WERI-Rb-1 (cell line): ENCODE measurements around the gene GSTO1.

Source experiments
- DNase-seq: peaks from one replicate; pipeline ENCODE4 v3.0.0-alpha.2; 2020
- H3K27ac ChIP-seq: fragments of 250-450 bp; sonication (Bioruptor Pico); 2 replicates; pipeline ENCODE4 v1.5.1; 2020; ENCODE audit warnings: mild to moderate bottlenecking, moderate library complexity
- H3K27me3 ChIP-seq: fragments of 250-450 bp; sonication (Bioruptor Pico); 2 replicates; pipeline ENCODE4 v1.5.1; 2021; ENCODE audit warnings: mild to moderate bottlenecking, low read depth, moderate library complexity; ENCODE audit not compliant: insufficient read depth, severe bottlenecking
- H3K36me3 ChIP-seq: fragments of 250-450 bp; sonication (Bioruptor Pico); 2 replicates; pipeline ENCODE4 v1.5.1; 2020; ENCODE audit warnings: mild to moderate bottlenecking, moderate library complexity
- H3K4me3 ChIP-seq: 2 replicates; pipeline ENCODE4 v1.5.1; 2011; ENCODE audit warnings: low read depth, mild to moderate bottlenecking, control low read depth, low read length
- H3K9me3 ChIP-seq: fragments of 250-450 bp; sonication (Bioruptor Pico); 2 replicates; pipeline ENCODE4 v1.5.1; 2021; ENCODE audit warnings: mild to moderate bottlenecking, moderate library complexity; ENCODE audit not compliant: severe bottlenecking
- TF ChIP-seq, protein P1 (sequence below): IDR thresholded peaks from 2 replicates; pipeline ENCODE4 v1.5.1; 2011; ENCODE audit warnings: low read depth, mild to moderate bottlenecking, control low read depth, inconsistent platforms, low read length

GSTO1 gene

DNA sequence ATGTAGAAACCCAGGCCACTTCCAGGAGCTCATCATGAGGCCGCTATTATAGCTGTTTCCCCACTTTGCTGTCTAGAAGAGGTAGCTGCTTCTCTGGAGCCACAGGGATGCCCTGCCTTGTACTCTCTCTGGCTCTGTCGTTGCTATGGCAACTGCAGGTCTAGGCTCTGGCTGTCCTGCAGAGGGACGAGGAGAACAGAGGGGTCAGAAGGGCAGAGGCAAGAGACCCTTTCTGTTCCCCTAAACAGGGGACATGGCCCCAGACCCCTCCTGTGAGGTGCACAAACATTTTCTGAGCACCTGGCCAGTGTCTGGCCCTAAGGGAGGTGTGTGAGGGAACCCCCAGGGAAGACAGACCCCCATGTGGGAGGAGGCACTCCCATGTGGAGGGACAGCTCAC lies 52.2 kb downstream of the GSTO1 start:
- no peak for DNase-seq
- no peaks in the 10 kb centered on the region for H3K9me3 ChIP-seq
- no peaks in the 10 kb centered on the region for H3K36me3 ChIP-seq
- no peak overlapping the region for H3K27ac ChIP-seq
- TF ChIP-seq, protein P1, sequence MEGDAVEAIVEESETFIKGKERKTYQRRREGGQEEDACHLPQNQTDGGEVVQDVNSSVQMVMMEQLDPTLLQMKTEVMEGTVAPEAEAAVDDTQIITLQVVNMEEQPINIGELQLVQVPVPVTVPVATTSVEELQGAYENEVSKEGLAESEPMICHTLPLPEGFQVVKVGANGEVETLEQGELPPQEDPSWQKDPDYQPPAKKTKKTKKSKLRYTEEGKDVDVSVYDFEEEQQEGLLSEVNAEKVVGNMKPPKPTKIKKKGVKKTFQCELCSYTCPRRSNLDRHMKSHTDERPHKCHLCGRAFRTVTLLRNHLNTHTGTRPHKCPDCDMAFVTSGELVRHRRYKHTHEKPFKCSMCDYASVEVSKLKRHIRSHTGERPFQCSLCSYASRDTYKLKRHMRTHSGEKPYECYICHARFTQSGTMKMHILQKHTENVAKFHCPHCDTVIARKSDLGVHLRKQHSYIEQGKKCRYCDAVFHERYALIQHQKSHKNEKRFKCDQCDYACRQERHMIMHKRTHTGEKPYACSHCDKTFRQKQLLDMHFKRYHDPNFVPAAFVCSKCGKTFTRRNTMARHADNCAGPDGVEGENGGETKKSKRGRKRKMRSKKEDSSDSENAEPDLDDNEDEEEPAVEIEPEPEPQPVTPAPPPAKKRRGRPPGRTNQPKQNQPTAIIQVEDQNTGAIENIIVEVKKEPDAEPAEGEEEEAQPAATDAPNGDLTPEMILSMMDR = no peak
- H3K4me3 ChIP-seq = no peak overlapping the region
- H3K27me3 ChIP-seq = no peaks in the 10 kb centered on the region

DNA sequence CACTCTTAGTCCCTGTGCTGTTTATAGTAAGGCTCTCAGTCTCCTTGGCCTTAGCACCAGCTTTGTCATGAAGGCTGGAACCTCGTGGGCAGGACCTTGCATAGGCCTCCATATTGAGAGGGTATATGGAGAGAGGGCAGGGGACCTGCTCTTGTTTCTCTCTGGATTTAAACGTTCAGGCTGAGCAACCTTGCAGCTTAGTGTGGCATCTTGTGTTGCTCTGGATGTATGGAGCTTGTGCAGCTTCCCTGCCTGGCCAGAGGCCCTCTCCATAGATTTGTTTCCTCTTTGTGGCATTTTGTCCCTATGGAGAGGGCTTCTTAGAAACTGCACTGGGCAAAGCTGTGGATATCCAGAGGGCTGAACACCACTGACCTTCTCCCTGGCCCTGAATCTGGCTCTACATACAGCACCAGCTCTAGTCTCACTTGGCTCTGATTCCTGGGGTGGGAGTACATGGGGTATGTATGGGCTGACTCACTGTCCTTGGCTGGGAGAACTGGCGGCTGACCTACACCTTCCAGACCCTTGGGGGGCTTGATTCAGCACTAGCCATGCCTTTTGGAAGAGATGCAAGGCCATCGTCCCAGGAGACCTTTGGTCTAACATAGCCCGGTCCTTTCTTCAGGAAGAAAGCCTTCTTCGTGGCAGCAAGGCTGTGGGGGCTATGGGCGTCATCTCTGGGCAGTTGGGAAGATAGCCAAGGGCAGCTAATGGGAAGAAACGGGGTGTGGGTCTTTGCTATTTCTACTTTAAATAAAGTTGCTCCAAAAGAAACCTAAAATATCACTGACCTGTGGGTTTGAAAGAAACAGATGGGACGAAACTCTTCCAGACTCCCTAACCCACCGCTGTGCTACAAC lies 53.1 kb downstream of the GSTO1 start:
- H3K36me3 ChIP-seq = peaks cover 2% of the 10 kb centered on the region; the same call in 1 of the 2 replicates
- H3K9me3 ChIP-seq = no peaks in the 10 kb centered on the region
- no peak overlapping the region for H3K4me3 ChIP-seq
- DNase-seq = no peak
- TF ChIP-seq, protein P1 = no peak
- H3K27ac ChIP-seq = no peak overlapping the region
- no peaks in the 10 kb centered on the region for H3K27me3 ChIP-seq

DNA sequence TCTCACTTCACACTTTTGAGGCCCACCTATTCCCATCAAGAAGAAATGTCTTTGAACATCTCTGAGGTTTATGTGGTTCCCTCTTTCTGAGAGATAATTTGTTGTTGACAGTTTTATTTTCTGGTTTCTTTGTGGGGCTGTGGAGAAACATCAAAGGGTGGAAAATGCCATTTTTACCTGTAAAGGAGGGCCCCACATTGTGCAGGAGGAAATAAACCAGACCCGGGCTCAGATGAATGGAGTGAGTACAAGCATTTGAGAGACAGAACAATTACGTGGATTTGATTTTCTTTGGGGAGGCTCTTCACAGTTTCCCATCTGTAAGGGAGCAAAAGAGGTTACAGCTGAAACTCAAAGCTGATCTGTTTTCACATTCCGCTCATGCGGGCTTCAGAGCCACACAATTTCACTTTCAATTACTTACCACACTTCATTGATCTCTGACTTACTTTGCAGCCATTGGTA lies 53.8 kb downstream of the GSTO1 start:
- Histone ChIP-seq H3K27me3 (no peaks in the 10 kb centered on the region), H3K9me3 (no peaks in the 10 kb centered on the region), H3K36me3 (peaks cover 6% of the 10 kb centered on the region), H3K4me3 (no peak overlapping the region), H3K27ac (no peak overlapping the region)
- no peak for DNase-seq
- TF ChIP-seq, protein P1 = no peak

DNA sequence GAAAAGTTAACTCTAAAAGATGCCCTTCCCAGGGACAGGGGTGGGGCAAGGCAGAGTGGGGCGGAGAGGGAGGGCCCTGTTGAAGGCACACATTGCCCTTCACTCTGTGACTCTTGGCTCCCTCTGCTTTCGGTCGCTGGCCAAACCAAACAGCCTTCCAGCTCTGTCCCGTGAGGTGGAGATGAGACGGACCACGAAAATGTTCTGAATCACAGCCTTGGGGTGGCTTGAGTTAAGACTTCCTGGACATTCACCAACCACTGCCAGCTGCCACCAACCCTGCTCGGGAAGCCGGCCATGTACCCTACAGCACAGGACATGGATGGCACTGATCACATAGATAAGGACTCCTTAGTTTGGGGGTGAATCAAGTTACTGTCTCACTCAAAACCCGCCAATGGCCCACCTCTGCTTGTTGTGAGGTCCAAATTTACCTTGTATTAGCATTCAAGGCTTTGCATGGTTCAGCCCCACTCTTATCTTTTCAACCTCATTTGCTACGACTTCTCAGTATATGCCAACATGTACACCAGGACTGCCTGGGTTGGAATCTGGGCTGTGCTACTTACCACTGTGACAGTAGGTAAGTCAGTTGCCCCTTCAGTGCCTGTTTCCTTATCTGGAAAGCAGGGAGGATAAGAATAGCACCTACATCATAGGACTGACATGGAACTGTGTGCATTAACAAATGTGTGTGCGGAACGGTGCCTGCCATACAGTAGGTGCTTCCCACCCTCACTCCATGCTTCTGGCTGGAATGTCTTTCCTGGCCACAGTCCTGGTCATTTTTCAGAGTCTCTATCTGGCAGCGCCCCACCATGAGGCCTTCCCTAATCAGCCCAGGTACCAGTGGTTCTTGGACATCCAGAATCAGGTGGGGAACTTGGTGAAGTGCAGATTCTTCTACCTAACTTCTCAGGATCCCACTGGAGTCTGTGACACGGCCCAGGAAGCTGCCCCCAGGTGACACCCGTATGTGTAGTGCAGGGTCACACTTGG lies 55.6 kb downstream of the GSTO1 start:
- Histone ChIP-seq H3K4me3 (no peak overlapping the region), H3K36me3 (peaks cover 21% of the 10 kb centered on the region), H3K27ac (no peak overlapping the region), H3K9me3 (no peaks in the 10 kb centered on the region), H3K27me3 (no peaks in the 10 kb centered on the region)
- DNase-seq = no peak
- TF ChIP-seq, protein P1 = no peak

DNA sequence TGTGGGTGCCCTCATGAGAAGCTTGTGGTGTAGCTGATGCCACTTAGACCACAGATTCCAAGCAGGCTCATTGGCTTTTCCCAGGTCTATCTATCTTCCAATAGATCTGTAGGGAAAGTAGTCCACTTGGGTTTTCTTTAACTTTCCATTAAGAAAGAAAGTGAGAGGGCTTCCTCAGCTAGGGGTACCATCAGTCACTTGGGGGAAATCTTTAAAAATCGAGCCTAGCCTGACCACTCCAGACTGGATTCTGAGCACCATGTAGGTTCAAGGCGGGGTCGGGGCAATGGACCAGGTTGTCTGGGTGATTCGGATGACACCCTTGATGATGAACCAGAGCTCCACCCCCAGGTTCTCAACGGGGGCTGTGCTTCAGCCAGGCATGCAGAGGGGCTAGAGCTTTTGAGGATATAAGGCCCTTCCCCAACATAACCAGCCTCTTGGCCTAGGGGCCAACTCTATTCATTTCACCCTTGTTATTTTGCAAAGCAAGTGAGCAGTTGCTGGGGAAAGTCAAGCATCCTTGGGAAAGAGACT lies 56.6 kb downstream of the GSTO1 start:
- DNase-seq = no peak
- H3K27me3 ChIP-seq = no peaks in the 10 kb centered on the region
- TF ChIP-seq, protein P1 = no peak
- H3K9me3 ChIP-seq = no peaks in the 10 kb centered on the region
- H3K27ac ChIP-seq = no peak overlapping the region
- H3K36me3 ChIP-seq = peaks cover 21% of the 10 kb centered on the region
- no peak overlapping the region for H3K4me3 ChIP-seq
